Ishikawa (cell line): ENCODE measurements around the gene SH2D4B.

ENCODE experiments used
- CEBPB ChIP-seq: IDR thresholded peaks from 2 replicates; pipeline ENCODE4 v1.6.1; 2012
- CREB1 ChIP-seq: IDR thresholded peaks from 2 replicates; pipeline ENCODE4 v1.6.1; 2012; ENCODE audit warnings: low read depth
- EGR1 ChIP-seq: IDR thresholded peaks from 2 replicates; pipeline ENCODE4 v1.6.1; 2012
- EP300 ChIP-seq: IDR thresholded peaks from 2 replicates; pipeline ENCODE4 v1.6.1; 2012; ENCODE audit warnings: borderline replicate concordance
- FOXM1 ChIP-seq: IDR thresholded peaks from 2 replicates; pipeline ENCODE4 v1.6.1; 2012; ENCODE audit warnings: low read depth, borderline replicate concordance
- NFIC ChIP-seq: IDR thresholded peaks from 2 replicates; pipeline ENCODE4 v1.6.1; 2012
- RAD21 ChIP-seq: IDR thresholded peaks from 2 replicates; pipeline ENCODE4 v1.6.1; 2012; ENCODE audit warnings: low read depth
- TAF1 ChIP-seq: IDR thresholded peaks from 2 replicates; pipeline ENCODE4 v1.6.1; 2012; ENCODE audit warnings: low read depth, mild to moderate bottlenecking
- TCF12 ChIP-seq: IDR thresholded peaks from 2 replicates; pipeline ENCODE4 v1.6.1; 2012; ENCODE audit warnings: low read depth
- ZBTB7A ChIP-seq: IDR thresholded peaks from 2 replicates; pipeline ENCODE4 v1.6.1; 2012; ENCODE audit warnings: low read depth
- TF ChIP-seq, protein P1 (sequence below): IDR thresholded peaks from 2 replicates; pipeline ENCODE4 v1.6.1; 2012
- TF ChIP-seq, protein P2 (sequence below): IDR thresholded peaks from 2 replicates; pipeline ENCODE4 v1.6.1; 2012; ENCODE audit warnings: low read depth, mild to moderate bottlenecking

DNA sequence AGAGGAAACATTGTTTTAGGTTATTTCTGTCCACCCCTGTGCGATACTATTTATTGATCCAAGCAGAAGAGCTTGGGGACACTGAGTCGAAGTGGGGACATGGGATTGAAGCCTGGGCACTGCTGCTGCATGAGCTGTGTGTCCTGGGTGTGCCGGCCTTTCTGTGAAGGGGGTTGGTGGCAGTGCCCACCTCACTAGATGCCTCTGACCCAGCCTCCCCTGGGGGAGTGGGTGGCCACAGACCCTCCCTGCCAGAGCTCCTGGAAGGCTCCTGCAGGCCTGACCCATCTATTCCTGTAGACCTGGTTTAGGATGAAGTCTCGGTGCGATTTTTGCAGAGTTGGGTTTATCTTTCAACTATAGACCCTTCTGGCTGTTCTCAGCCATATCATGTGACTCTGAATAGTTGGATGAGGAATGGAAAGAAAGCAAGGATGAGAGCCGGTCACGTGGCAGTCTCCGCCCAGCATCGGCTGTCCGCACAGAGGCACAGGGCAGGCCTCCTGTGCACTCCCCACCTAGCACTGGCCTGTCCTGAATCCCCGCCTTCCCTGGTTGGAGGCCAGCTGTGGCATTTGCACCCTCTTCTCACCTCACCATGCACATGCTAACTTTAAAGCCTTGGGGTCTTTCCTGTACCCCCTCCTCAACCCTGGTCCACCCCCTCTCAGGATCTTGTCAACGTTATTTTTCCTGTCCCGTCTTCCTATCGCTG, 17.6 kb upstream of the SH2D4B start:
- no peak for TF ChIP-seq EP300
- TF ChIP-seq TAF1 = no peak
- TF ChIP-seq FOXM1 = no peak
- TF ChIP-seq EGR1 = no peak
- no peak for TF ChIP-seq CEBPB
- TF ChIP-seq TCF12 = no peak
- no peak for TF ChIP-seq NFIC
- TF ChIP-seq, protein P1, sequence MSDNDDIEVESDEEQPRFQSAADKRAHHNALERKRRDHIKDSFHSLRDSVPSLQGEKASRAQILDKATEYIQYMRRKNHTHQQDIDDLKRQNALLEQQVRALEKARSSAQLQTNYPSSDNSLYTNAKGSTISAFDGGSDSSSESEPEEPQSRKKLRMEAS = no peak
- no peak for TF ChIP-seq ZBTB7A
- no peak for TF ChIP-seq RAD21
- TF ChIP-seq CREB1 = no peak
- TF ChIP-seq, protein P2, sequence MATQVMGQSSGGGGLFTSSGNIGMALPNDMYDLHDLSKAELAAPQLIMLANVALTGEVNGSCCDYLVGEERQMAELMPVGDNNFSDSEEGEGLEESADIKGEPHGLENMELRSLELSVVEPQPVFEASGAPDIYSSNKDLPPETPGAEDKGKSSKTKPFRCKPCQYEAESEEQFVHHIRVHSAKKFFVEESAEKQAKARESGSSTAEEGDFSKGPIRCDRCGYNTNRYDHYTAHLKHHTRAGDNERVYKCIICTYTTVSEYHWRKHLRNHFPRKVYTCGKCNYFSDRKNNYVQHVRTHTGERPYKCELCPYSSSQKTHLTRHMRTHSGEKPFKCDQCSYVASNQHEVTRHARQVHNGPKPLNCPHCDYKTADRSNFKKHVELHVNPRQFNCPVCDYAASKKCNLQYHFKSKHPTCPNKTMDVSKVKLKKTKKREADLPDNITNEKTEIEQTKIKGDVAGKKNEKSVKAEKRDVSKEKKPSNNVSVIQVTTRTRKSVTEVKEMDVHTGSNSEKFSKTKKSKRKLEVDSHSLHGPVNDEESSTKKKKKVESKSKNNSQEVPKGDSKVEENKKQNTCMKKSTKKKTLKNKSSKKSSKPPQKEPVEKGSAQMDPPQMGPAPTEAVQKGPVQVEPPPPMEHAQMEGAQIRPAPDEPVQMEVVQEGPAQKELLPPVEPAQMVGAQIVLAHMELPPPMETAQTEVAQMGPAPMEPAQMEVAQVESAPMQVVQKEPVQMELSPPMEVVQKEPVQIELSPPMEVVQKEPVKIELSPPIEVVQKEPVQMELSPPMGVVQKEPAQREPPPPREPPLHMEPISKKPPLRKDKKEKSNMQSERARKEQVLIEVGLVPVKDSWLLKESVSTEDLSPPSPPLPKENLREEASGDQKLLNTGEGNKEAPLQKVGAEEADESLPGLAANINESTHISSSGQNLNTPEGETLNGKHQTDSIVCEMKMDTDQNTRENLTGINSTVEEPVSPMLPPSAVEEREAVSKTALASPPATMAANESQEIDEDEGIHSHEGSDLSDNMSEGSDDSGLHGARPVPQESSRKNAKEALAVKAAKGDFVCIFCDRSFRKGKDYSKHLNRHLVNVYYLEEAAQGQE = no peak
